ENCODE measurements around the gene TRERF1. TPM values are rescaled to one million over a fixed set of nuclear protein-coding genes. Genes with fewer than 3 reads are reported as not detected.

The TRERF1 gene
- total RNA-seq, 1 experiment from 2014 or later = 9.7 TPM

DNA sequence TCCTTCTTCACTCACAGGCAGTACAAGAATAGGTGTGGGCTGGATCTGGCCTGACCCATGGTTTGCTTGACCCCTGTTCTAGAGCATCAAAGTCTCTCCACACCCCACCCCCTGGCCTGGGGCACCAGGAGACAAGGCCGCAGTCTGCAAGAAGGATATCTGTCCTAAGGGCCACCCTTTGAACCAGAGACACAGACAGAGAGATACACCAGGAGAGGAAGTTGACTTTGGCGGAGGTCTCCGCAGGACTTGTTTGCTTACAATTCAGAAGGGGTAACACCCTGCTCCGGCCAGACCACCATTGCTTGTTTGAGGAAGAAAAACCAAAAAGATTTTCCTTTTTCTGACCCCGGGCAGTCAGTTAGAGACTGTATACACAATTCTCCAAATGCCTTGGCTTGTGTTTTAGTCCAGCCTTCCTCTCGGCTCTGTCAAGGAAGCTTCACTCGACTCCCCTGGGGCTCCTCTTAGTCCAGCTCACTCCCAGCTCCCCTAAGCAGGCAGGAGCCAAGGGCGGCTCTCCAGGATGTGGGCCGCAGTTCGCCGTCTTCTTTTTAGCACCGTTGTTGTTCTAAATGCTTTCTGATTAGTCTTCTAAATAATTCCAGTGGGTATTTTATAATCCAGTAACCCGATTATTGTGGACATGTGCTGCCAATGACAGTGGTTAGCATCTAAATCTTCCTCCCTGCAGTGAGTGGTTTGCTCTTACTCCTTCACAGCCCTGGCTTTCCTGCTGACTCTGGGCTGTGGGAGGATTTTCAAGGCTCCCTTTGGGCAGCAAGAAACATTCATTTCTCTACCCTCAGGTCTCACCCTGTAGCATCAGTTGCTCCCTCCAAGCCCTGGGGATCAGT, 175.5 kb downstream of the TRERF1 start:
- H3K4me3 ChIP-seq (ENCODE audit: insufficient read depth, low read depth, low read length) = no peak overlapping the region
- no peaks in the 10 kb centered on the region; the same call in 1 of the 2 replicates for H3K36me3 ChIP-seq (replicated peaks; ENCODE audit: control insufficient read depth, insufficient read depth, low read length)
- H3K27me3 ChIP-seq (ENCODE audit: control insufficient read depth, insufficient read depth, low read length) = no peaks in the 10 kb centered on the region
- DNase-seq = no peak

DNA sequence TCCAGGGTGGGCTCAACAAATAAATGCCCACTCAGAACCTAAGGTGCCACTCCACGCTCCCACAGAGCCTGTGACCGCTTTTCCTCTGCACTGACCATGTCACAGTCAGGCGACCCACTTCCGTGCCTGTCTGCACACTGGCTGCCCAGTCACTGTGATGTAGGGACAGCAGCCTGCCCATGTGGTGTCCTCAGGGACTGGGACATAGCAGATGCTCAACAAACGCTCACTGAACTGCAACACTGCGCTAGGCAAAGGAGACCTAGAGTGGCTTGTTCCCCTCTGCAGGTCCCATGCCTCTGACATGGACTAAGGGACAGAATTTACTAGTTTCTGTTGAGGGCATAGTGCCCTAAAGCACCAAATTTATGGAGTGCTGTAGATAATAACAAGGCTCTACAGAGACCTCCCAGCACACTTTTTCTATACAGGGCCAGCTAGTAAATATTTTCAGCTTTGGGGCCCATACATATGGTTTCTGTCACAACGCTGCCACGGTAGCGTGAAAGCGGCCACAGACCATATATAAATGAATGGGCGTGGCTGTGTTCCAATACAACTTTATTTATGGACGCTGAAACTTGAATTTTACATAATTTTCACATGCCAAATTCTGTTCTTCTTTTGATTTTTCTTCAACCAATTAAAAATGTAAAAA, 176.2 kb downstream of the TRERF1 start:
- Histone ChIP-seq H3K4me3 (ENCODE audit: insufficient read depth, low read depth, low read length) (no peak overlapping the region), H3K36me3 (replicated peaks; ENCODE audit: control insufficient read depth, insufficient read depth, low read length) (no peaks in the 10 kb centered on the region)
- no peak for DNase-seq

DNA sequence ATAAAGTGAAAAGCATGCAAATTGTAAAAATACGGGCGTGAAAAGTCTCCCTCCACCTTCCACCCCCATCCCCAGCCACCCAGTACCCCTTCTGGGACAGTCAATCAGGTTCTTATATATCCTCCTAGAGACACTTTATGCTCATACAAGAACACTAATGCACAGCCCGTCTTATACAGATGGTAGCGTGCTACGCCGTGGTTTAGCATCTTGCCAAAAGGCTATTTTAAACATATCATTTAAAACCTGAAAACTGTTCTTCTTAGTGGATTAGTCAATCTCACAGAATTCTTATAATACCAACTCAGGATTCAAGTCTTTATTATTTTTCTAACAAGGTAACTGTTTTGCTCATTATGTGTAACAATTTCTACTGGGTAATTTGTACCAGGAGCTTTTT, 176.8 kb downstream of the TRERF1 start:
- H3K4me3 ChIP-seq (ENCODE audit: insufficient read depth, low read depth, low read length) = no peak overlapping the region
- DNase-seq = no peak
- no peaks in the 10 kb centered on the region for H3K36me3 ChIP-seq (replicated peaks; ENCODE audit: control insufficient read depth, insufficient read depth, low read length)
- no peaks in the 10 kb centered on the region for H3K27me3 ChIP-seq (ENCODE audit: control insufficient read depth, insufficient read depth, low read length)

More for the DNA sequence above, 176.2 kb downstream of the TRERF1 start:
- no peaks in the 10 kb centered on the region for H3K27me3 ChIP-seq (ENCODE audit: control insufficient read depth, insufficient read depth, low read length)

DNA sequence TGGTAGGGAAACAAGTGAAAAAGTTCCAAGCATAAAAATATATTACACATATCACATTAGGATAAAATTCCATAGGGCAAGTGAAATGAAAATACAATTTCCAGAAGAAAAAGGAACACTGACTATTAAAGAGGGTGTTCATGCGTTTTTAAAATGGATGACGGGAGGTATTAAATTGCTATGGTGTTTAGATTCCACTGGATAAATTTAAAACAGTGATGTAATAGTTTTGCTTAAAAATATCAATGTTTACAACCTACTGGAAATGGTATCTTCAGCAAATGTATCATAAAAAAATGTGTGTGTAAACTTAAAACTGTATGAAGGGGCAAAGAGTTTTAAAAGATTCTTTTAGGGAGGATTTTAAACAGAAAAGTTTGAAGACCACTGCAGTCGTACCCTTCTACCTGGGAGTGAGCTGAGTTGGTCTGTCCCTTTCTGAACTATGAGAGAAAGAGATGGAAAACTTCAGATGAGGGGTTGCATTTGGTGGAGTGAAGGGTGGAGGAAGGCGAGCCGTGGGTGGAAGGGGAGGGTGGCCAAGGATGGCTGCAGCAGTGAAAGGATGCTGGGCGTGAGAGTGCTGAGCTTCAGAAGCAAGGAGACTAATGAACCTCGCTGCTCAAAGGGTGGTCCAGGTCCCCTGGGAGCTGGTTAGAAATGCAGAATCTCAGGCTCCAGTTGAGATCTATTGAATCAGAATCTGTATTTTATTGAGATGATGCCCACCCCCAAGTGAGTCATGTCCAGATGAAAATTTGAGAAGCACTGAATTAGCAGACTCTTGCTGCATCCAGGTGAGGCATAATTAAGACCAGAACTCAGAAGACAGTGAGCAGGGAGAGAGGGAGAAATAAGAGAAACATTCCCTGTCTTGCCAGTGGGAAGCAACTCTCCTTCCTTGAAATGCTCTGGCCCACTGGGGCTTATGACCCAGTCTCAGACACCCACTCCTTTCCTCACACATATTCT, 179.6 kb downstream of the TRERF1 start:
- H3K27me3 ChIP-seq (ENCODE audit: control insufficient read depth, insufficient read depth, low read length) = no peaks in the 10 kb centered on the region
- no peak overlapping the region for H3K4me3 ChIP-seq (ENCODE audit: insufficient read depth, low read depth, low read length)
- 0 out of 2 replicates have a peak, but pooled peaks cover 1% of the 10 kb centered on the region for H3K36me3 ChIP-seq (replicated peaks; ENCODE audit: control insufficient read depth, insufficient read depth, low read length)
- DNase-seq = no peak

- DNase-seq = no peak
These were observed 181.7 kb downstream of the TRERF1 start for GRCh38 chr6:42269974-42270510.

DNA sequence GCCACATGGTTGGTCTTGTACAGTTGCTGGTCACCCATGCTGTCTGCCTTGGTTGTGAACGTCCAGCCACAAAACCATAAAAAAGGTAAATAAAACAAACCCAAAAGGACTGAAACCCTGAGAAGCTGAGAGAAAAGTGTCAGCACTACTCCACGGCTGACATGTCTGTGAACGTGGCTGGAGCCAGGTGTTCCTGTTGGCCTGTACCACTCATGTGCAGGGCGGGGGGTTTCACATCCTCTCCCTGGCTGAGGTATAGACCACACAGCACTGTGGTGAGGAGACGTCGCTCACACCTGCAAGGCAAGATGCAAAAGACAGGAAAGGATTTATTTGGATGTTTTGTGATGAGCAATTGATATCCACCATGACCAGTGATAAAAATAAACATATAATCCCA, 182.2 kb downstream of the TRERF1 start:
- no peak overlapping the region for H3K4me3 ChIP-seq (ENCODE audit: insufficient read depth, low read depth, low read length)
- DNase-seq = no peak
- H3K27me3 ChIP-seq (ENCODE audit: control insufficient read depth, insufficient read depth, low read length) = no peaks in the 10 kb centered on the region
- 0 out of 2 replicates have a peak, but pooled peaks cover 1% of the 10 kb centered on the region for H3K36me3 ChIP-seq (replicated peaks; ENCODE audit: control insufficient read depth, insufficient read depth, low read length)

More at GRCh38 chr6:42269974-42270510, 181.7 kb downstream of the TRERF1 start:
- Histone ChIP-seq H3K4me3 (ENCODE audit: insufficient read depth, low read depth, low read length) (no peak overlapping the region), H3K36me3 (replicated peaks; ENCODE audit: control insufficient read depth, insufficient read depth, low read length) (0 out of 2 replicates have a peak, but pooled peaks cover 1% of the 10 kb centered on the region), H3K27me3 (ENCODE audit: control insufficient read depth, insufficient read depth, low read length) (no peaks in the 10 kb centered on the region)

DNA sequence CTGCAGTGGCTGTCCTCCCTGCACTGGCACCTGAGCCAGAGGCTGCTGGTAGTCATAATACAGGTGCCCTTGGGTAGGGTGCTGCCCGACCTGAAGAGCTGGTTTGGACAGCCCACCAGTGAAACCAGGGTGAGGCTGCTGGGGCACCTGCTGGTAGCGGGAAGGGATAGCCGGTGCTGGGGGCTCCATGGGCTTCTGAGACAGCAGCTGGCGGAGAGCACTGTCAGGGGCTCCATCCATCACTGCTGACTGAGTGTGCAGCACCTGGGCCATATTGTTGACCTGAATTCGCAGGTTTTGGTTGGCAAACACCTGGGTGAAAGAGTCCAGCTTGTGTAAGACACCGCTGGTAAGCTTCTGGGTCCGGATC, 182.9 kb downstream of the TRERF1 start:
- Histone ChIP-seq H3K4me3 (ENCODE audit: insufficient read depth, low read depth, low read length) (no peak overlapping the region), H3K27me3 (ENCODE audit: control insufficient read depth, insufficient read depth, low read length) (no peaks in the 10 kb centered on the region), H3K36me3 (replicated peaks; ENCODE audit: control insufficient read depth, insufficient read depth, low read length) (0 out of 2 replicates have a peak, but pooled peaks cover 1% of the 10 kb centered on the region)
- DNase-seq = no peak

DNA sequence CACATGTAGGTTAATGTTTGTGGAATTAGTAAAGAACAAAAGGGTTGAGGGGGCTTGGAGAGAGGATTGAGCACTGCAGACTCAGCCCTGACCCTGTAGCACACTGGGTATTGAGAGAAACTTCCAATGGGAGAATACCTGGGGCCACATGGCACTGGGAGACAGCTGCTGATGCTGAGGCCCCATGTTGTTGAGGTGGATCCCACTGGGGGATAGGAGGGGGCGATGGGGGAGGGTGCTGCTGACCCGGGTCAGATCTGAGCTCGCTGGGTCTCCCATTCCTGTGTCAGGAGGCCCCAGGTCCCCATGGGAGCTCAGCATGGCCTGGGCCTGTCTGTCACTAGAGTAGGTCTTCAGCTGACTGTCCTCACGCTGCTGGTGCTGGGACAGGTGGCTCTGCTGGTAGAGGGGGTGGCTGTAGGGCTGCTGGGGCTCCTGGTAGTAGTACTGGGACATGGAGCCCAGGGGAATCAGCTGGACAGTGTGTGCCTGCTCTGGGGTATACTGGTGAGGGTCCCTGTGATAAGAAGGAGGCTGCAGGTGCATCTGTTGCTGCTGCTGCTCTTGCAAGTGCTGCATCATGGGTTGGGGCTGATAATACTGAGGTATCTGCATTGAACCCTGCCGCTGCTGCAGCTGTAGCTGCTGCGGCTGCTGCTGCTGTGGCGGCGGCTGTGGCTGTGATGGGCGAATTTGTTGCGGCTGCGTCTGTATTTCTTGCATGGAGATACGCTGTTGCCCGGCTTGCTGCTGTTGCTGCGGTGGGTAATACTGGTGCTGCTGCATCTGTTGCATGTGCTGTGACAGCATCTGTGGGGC, 183.5 kb downstream of the TRERF1 start:
- Histone ChIP-seq H3K4me3 (ENCODE audit: insufficient read depth, low read depth, low read length) (no peak overlapping the region), H3K27me3 (ENCODE audit: control insufficient read depth, insufficient read depth, low read length) (no peaks in the 10 kb centered on the region), H3K36me3 (replicated peaks; ENCODE audit: control insufficient read depth, insufficient read depth, low read length) (0 out of 2 replicates have a peak, but pooled peaks cover 1% of the 10 kb centered on the region)
- no peak for DNase-seq

DNA sequence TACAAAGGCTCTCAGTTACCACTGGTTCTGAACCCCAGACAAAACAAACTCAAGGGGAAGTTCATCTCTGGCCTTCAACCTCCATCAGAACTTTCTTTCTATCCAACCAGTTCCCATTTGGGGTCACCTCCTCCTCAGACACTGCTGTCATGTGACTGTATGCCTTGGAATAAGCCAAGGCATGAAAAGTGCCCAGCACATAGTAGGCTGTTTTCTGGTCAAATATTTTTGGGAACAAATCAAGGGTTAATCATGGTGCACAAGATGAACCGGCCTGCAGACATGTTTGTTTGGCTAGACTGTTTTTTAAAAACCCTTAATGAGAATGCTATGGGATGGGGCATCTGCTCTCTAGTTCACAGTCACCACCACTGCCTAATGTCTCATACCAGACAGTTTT, 185.2 kb downstream of the TRERF1 start:
- 0 out of 2 replicates have a peak, but pooled peaks cover 1% of the 10 kb centered on the region for H3K36me3 ChIP-seq (replicated peaks; ENCODE audit: control insufficient read depth, insufficient read depth, low read length)
- DNase-seq = no peak
- H3K4me3 ChIP-seq (ENCODE audit: insufficient read depth, low read depth, low read length) = no peak overlapping the region
- H3K27me3 ChIP-seq (ENCODE audit: control insufficient read depth, insufficient read depth, low read length) = no peaks in the 10 kb centered on the region

DNA sequence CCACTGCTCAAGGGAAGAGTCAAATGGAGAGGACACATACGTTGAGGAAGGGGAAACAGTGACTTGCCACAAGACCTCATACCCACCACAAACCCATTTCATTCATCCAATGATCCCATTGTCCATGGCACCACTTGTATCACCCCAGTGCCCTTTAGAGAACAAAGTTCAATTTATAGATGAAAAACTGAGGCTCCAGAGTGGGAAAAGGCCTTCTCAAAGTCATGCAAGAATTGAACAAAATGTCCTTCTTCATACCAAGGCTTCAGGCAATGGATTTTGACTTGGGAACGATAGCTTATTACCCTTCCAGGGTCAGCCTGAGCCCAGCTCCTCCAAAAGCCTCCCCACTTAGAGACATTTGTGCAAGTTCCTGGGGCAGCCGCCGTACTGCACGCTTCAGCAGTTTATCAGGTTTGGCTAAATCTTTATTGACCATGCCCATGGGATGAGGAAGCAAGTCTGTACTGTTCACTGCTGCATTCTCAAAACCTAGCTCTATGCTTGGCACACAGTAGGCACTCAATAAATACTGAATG, 186.8 kb downstream of the TRERF1 start:
- Histone ChIP-seq H3K4me3 (ENCODE audit: insufficient read depth, low read depth, low read length) (no peak overlapping the region), H3K36me3 (replicated peaks; ENCODE audit: control insufficient read depth, insufficient read depth, low read length) (peaks cover 1% of the 10 kb centered on the region; the same call in 1 of the 2 replicates), H3K27me3 (ENCODE audit: control insufficient read depth, insufficient read depth, low read length) (no peaks in the 10 kb centered on the region)
- no peak for DNase-seq

GRCh38 chr6:42264162-42264851, 187.4 kb downstream of the TRERF1 start:
- Histone ChIP-seq H3K4me3 (ENCODE audit: insufficient read depth, low read depth, low read length) (no peak overlapping the region), H3K27me3 (ENCODE audit: control insufficient read depth, insufficient read depth, low read length) (no peaks in the 10 kb centered on the region), H3K36me3 (replicated peaks; ENCODE audit: control insufficient read depth, insufficient read depth, low read length) (peaks cover 1% of the 10 kb centered on the region; the same call in 1 of the 2 replicates)
- no peak for DNase-seq

- Histone ChIP-seq H3K36me3 (replicated peaks; ENCODE audit: control insufficient read depth, insufficient read depth, low read length) (no peaks in the 10 kb centered on the region; the same call in 1 of the 2 replicates), H3K4me3 (ENCODE audit: insufficient read depth, low read depth, low read length) (no peak overlapping the region), H3K27me3 (ENCODE audit: control insufficient read depth, insufficient read depth, low read length) (no peaks in the 10 kb centered on the region)
- peak; percentile 71 for DNase-seq
These were observed 188.5 kb downstream of the TRERF1 start for GRCh38 chr6:42263165-42263728.

Measured in H7 (cell line).